ENCODE measurements around the gene POLN. TPM values are rescaled to one million over a fixed set of nuclear protein-coding genes. Genes with fewer than 3 reads are reported as not detected.

Gene POLN
- total and polyA plus RNA-seq, 2 experiments from 2014 or later = 1.8 to 4.0 TPM

GRCh38 chr4:2059726-2060602, 182.0 kb downstream of the POLN start (continued):
- TF ChIP-seq ZNF462 (CRISPR knock-in tag; IDR thresholded peaks at IDR 0.05) = no peak

GRCh38 chr4:2059046-2059725, 182.7 kb downstream of the POLN start, which contains the start of gene NAT8L:
Gene NAT8L, plus strand, starts transcription at chr4:2059327. Its CDS starts 185 bp downstream, at chr4:2059512.
- Histone ChIP-seq H3K4me2 (peak within 1 kb of the TSS; percentile 78), H3K4me3 (peak within 1 kb of the TSS; percentile 59), H3F3A (replicated peaks; ENCODE audit: low read depth) (0 out of 2 replicates have a peak, but pooled peaks cover 6% of the 10 kb centered on the region), H4K20me1 (replicated peaks; ENCODE audit: insufficient read depth) (no peaks in the 10 kb centered on the region; the same call in 1 of the 2 replicates), H3K27me3 (ENCODE audit: insufficient read depth) (peaks cover 68% of the 10 kb centered on the region), H3K9me2 (ENCODE audit: insufficient read depth) (no peaks in the 10 kb centered on the region), H3K36me3 (ENCODE audit: insufficient read depth) (no peaks in the 10 kb centered on the region), H3K4me1 (ENCODE audit: insufficient read depth) (no peaks in the 10 kb centered on the region; the same call in 1 of the 2 replicates), H3K79me2 (replicated peaks; ENCODE audit: insufficient read depth) (no peaks in the 10 kb centered on the region), H2AFZ (peak within 1 kb of the TSS; percentile 94), H3K27ac (ENCODE audit: low read depth) (no peak within 1 kb of the TSS)
- Mint-ChIP-seq H3K27ac (no peak within 1 kb of the TSS), H3K9me3 (no peaks in the 10 kb centered on the region), H3K4me3 (peak within 1 kb of the TSS; percentile 57; the same call in 2 of the 3 replicates), H3K36me3 (ENCODE audit: low read depth) (no peaks in the 10 kb centered on the region; the same call in 2 of the 3 replicates), H3K4me1 (peaks cover 4% of the 10 kb centered on the region; the same call in 2 of the 3 replicates), H3K27me3 (ENCODE audit: insufficient read depth, low read depth, poor library complexity) (peaks cover 47% of the 10 kb centered on the region)
- DNase-seq (ENCODE audit: low spot score) (peak; percentile 83), ATAC-seq (peak; percentile 4; the same call in 2 of the 3 replicates)
- TF ChIP-seq ZNF462 (CRISPR knock-in tag; IDR thresholded peaks at IDR 0.05) (no peak), POLR2AphosphoS5 (IDR thresholded peaks at IDR 0.05; ENCODE audit: low read depth) (no peak), ETS1 (IDR thresholded peaks at IDR 0.05) (no peak), ZNF114 (CRISPR knock-in tag; IDR thresholded peaks at IDR 0.05) (no peak), CREB1 (CRISPR knock-in tag; IDR thresholded peaks at IDR 0.05; ENCODE audit: low read depth) (0 out of 2 replicates have a peak, but pooled peaks have one; percentile 17)
